Mesenteric fat pad (tissue), 1 donor: ENCODE results near the gene UBL4B. TPM values are rescaled to one million over a fixed set of nuclear protein-coding genes. Genes with fewer than 3 reads are reported as not detected.

Experiments
- DNase-seq: peaks from one replicate; pipeline ENCODE4 v3.0.0-alpha.2; 2020; ENCODE audit warnings: low spot score
- total RNA-seq: library from RNA; stranded (reverse); fragmentation: NEBNext Ultra II Directional; extraction: Animal tissue kit (Norgen Biotek cat#: 25700); gene quantifications from one replicate; pipeline ENCODE4 v1.2.1, GENCODE V29; 2021
- donor health status: DM: yes; HTN: yes; CAD: no.

The UBL4B gene
- total RNA-seq, 1 donor from 2014 or later, result not detected

- no peak for DNase-seq
These were observed 27.8 kb upstream of the UBL4B start for GRCh38 chr1:110084227-110085078.

GRCh38 chr1:110085671-110086070 is 26.6 kb upstream of the UBL4B start:
- no peak for DNase-seq

DNA sequence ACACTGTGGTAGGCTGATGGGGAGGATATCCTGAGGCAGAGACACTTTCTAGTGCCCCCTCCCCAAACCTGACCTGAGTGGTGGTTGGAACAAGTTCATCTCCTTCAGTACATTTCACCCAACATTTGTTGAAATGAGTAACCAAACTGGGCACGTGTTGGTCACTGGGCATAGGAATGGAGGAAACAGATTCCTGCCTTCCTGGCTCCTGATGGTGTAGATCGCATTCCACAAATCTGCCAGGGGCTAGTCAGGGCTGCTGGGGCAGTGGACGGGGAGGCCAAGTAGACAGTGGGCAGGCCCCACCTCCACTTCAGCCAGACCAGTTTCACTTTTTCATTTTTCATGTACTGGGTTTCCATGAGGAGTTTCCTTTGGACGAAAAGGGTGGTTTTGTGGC is 25.3 kb upstream of the UBL4B start:
- no peak for DNase-seq

- DNase-seq, result no peak
These were observed 24.2 kb upstream of the UBL4B start for GRCh38 chr1:110087812-110088738.

DNA sequence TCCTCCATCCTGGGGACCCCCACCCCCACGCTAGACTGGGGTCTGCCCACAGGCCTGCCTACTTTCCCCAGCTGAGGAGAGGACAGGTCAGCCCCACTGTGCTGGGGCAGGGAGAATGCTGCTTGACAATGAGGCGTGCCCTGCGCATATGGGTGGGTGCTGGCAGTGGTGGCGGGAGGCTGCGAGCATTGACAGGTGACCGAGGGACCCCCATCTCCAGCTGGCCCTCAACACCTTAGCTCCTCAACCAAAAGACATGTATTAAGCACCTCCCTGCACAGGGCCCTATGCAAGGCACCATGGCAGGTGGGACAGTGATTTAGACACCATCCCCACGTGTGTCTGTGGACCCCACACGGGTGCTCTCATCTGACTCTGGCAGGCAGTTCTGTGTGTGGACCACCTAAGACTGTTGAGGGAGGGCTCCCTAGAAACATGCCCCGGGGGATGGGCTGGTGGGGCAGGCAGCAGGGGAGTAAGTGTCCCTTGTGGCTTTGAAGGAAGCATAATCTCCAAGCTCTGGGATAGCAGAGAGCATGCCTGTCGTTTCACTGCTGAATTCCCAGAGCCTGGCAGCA is 23.4 kb upstream of the UBL4B start:
- no peak for DNase-seq

- DNase-seq, result no peak
These were observed 22.5 kb upstream of the UBL4B start for GRCh38 chr1:110089561-110090275.

GRCh38 chr1:110091381-110091780 is 20.9 kb upstream of the UBL4B start:
- DNase-seq, result no peak

- no peak for DNase-seq
These were observed 20.5 kb upstream of the UBL4B start for GRCh38 chr1:110091791-110092190.

DNA sequence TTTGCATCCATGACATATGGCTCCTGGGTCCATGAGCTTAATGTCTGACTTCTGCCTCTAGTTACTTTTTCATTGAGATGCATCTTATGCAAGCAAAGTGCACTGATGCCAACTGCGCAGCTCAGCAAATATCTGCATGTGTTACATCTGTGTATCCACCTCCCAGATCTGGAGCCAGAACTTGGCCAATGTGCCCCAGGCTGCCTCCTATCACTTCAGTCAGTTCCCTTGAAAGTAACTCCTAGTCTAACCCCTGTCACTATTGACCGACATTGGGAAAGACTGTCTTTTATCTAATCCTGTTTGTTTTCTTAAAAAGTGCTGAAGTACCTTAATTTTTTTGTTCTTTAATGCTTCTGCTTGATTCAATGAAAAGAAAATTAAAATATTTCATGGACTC is 19.3 kb upstream of the UBL4B start:
- no peak for DNase-seq

DNA sequence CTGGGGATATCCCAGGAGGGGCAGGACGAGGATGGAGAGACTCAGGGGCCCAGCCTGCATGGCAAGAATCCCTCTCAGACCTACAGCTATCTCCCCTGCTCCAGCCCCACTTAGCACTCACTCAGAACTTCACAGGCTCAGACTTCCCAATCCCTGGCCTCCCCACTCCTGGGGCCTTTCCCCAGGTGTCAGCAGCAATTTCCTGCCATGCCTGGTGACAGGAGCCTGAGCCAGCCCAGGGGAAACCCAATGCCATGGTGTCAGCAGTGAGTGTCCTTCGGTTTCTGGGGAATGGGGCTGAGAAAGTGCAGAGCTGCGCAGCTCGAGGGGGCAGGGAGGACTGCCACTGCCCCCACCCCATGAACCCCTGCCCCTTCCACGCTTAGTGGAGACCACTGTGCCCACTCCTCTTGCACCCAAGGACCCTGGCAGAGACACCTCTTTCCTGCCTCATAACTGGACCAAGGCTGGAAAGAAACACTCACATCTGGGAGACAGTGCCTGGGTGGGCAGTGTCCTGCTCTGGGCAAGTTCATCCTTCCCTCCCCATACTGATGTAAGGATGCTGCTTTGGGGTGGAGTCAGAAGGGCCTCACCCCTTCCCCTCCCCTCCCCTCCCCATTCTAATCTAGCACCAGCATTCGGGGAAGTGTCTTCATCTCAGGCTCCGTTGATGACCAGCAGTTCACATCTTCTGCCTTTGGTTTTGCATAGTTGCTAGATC is 17.1 kb upstream of the UBL4B start:
- no peak for DNase-seq

DNA sequence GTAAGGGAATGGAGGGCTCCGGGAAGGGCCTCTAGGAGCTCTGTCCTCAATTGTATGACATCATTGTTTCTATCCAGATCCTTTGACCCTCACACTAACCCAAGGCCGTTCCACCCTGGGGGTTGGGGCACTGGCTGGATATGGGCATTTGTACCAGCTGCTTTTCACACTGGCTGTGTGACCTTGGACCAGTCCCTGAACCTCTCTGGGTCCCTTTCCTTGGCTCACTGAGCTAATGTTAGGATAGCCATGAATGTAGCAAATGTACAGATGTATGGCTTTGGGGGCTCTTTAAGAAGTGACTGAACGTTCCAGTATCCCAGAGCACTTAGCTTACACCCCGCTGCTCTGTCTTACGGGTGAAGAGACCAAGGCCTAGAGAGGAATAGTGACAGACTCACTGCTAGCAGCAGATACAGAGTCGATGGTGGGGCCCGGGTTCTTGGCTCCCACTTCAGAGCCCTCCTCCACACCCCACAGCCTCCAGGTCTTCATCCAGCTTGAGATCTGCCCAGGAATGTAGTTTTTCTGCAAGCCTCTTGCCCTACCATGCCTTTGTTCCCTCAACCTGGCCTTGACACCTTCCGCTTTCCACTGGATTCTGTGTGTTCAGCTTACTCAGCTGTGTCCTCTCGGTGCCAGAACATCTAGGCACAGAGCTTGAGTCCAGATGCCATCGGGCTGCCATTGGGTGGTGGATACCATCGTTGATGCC is 14.6 kb upstream of the UBL4B start:
- DNase-seq, result no peak

GRCh38 chr1:110098222-110099026 is 13.8 kb upstream of the UBL4B start:
- no peak for DNase-seq

- no peak for DNase-seq
These were observed 11.9 kb upstream of the UBL4B start for GRCh38 chr1:110100335-110100734.

DNA sequence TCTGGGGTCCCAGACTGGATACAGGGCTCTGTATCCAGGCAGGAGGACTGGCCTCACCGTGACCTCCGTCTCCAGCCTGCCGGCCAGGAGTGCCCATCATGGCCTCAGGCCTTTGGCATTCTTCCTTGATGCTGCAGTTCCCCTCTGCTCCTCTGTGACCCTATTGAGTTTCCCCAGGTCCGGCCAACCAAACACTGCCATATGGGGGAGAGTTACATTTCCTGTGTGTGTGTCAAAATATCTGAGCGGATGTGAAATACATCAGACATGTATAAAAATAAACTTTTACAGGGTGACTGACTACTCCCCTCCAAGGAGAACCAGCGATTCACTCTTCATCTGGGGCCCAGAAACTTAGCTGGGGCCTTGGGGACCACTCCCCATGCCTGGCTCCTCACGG is 10.2 kb upstream of the UBL4B start:
- DNase-seq, result no peak

- DNase-seq, result no peak
These were observed 6.0 kb upstream of the UBL4B start for GRCh38 chr1:110106013-110106941.

DNA sequence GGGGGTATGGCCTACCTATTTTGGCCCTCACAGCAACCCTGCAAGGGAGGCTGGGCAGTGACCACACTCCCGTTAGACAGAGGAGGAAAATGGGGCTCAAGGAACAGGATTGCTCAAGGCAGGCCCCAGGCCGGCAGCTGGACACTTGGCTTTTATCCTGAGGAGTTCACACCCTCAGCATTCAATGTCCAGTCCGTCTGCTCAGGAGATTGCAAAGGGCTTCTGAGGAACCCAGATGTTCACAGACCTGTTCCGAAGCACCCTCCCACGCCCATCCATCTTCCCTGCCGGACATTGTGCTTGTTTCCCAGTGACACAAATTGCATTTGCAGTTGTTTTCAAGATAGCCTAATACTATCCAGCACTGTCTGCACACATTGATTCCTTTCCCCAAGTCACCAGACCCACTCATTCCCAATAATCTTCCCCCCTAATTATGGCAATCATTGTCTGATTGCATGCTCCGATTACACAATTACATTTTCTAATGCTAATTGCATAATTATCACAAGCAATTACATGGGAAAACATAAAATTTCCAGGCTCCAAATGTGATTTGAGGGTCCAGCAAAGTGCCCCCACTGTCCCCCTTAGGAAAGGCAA is 4.3 kb upstream of the UBL4B start:
- no peak for DNase-seq

- DNase-seq, result no peak
These were observed 1.2 kb upstream of the UBL4B start for GRCh38 chr1:110111081-110111480.
